MM.1S (cell line): ENCODE results near the gene BRINP1.

Experiments used
- EZH2 ChIP-seq: fragments of 300-600 bp; sonication (generic); optimal IDR thresholded peaks from 2 replicates; pipeline ENCODE3; 2017; ENCODE audit warnings: low read depth, mild to moderate bottlenecking, antibody characterized with exemption, low read length, mixed read lengths
- EZH2phosphoT487 ChIP-seq: fragments of 300-600 bp; sonication (generic); IDR thresholded peaks from 2 replicates; pipeline ENCODE4 v1.6.1; 2018; ENCODE audit warnings: antibody characterized with exemption, low read length
- TF ChIP-seq, protein P1 (sequence below): fragments of 300-600 bp; sonication (generic); IDR thresholded peaks from 2 replicates; pipeline ENCODE4 v1.5.1; 2016; ENCODE audit warnings: antibody characterized with exemption, low read length, mixed read lengths

- TF ChIP-seq, protein P1, sequence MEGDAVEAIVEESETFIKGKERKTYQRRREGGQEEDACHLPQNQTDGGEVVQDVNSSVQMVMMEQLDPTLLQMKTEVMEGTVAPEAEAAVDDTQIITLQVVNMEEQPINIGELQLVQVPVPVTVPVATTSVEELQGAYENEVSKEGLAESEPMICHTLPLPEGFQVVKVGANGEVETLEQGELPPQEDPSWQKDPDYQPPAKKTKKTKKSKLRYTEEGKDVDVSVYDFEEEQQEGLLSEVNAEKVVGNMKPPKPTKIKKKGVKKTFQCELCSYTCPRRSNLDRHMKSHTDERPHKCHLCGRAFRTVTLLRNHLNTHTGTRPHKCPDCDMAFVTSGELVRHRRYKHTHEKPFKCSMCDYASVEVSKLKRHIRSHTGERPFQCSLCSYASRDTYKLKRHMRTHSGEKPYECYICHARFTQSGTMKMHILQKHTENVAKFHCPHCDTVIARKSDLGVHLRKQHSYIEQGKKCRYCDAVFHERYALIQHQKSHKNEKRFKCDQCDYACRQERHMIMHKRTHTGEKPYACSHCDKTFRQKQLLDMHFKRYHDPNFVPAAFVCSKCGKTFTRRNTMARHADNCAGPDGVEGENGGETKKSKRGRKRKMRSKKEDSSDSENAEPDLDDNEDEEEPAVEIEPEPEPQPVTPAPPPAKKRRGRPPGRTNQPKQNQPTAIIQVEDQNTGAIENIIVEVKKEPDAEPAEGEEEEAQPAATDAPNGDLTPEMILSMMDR, result no peak
- TF ChIP-seq EZH2 (no peak), EZH2phosphoT487 (no peak)
Observed at GRCh38 chr9:119337573-119337972, 31.7 kb downstream of the BRINP1 start.
